Sciatic nerve (tissue), 2 donors: ENCODE data around the gene RCOR2. TPM values are rescaled to one million over a fixed set of nuclear protein-coding genes. Genes with fewer than 3 reads are reported as not detected.

Experiments used
- ATAC-seq: fragments of 200-7000 bp; cut with Tn5 transposase; one replicate; pipeline ENCODE4 v1.9.1; 2020; ENCODE audit warnings: mild to moderate bottlenecking, moderate library complexity
- DNase-seq: peaks from one replicate; pipeline ENCODE4 v3.0.0-alpha.2; 2020; ENCODE audit warnings: low spot score
- intact Hi-C: fragments of 100-400 bp; cut with DNase I; formaldehyde crosslinking; loops from one replicate; pipeline ENCODE4 v1.14.2; 2022
- total RNA-seq: library from RNA; stranded (reverse); fragmentation: NEBNext Ultra II Directional; extraction: Animal tissue kit (Norgen Biotek cat#: 25700); gene quantifications from one replicate; pipeline ENCODE4 v1.2.1, GENCODE V29; 2021
- donor health status: DM: no; HTN: no; CAD: no.
- donor health status: DM: no; HTN: no; CAD: no.

RCOR2 gene
- total RNA-seq, 1 donor from 2014 or later: 0.40 TPM

DNA sequence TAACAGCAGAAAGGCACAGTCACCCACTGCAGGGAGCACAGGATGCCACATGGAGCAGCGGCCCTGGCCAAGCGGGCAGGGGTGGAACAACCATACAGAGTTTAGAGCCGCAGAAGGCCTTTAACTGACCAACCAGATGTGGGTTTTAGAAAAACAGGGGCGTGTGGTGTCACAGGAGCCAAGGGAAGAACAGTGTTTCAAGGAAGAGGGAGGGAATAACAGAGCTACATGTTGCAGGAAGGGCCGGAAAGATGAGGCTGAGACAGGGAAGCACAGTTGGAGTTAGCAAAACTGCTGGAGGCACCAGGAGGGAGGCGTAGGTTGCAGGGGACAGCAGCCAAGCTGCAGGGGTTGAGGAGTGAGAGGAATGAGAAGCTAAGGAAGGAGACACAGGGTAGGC, 14.1 kb upstream of the RCOR2 start:
- no peak for DNase-seq
- intact Hi-C loops: no loop called here
- ATAC-seq: no peak

DNA sequence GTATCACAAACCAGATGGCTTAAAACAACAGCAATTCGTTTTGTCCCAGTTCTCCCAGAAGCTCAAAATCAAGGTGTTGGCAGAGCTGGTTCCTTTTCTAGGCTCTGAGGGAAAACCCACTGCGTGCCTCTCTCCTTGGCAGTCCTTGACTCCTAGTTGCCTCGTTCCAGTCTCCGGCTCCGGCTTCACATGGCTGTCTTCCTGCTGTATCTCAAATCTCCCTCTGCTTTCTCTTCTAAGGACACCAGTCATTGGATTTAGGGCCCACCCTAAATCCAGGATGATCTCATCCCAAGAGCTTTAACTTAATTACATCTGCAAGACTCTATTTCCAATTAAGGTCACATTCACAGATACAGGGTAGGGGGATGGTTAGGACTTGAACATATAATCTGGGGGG, 12.7 kb upstream of the RCOR2 start:
- intact Hi-C loops: no loop called here
- ATAC-seq (no peak), DNase-seq (no peak)

DNA sequence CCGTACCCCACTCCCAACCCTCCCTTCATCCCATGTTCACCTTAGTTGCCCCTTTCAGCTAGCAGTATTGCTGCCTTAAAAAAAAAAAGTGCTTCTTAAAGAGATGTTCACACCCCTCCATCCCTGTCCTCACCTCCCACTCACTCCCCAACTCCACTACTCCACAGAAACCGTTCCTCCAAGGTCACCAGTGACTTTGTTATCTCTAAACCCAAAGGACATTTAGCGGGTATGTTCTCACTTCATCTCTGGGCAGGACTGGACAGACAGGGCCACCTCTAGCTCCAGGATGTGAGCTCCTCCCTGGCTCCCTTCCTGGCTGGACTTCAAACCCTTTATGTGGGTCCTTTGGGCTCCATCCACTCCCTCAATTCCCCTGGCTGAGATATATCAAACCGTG, 6.4 kb upstream of the RCOR2 start:
- intact Hi-C loops: no loop called here

DNA sequence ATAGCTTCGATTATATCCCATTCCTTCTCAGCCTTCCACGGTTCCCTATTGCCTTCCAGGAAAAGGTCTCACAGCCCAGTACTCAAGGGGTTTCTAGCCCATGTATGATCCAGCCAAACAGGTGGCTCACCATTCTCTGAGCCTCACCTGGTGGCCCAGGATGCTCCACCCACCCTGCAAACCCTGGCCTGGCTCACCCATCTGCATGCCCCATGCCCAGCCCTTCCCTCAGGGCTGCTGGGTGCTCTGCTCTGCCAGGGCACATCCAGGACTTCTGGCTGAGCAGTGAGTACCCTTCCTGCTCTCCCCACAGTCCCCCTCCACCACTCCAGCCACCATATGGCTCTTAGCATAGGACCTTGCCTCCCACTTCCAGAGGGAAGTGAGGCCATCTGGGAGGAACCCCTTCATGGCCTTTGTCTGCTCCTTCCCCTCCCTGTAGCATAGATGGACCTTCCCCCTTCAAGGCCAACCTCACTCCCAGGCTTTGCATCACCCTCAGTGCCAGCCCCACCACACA, 5.8 kb upstream of the RCOR2 start:
- ATAC-seq (no peak), DNase-seq (no peak)
- intact Hi-C loops: no loop called here

More for the DNA sequence above, 6.4 kb upstream of the RCOR2 start:
- no peak for ATAC-seq
- no peak for DNase-seq

DNA sequence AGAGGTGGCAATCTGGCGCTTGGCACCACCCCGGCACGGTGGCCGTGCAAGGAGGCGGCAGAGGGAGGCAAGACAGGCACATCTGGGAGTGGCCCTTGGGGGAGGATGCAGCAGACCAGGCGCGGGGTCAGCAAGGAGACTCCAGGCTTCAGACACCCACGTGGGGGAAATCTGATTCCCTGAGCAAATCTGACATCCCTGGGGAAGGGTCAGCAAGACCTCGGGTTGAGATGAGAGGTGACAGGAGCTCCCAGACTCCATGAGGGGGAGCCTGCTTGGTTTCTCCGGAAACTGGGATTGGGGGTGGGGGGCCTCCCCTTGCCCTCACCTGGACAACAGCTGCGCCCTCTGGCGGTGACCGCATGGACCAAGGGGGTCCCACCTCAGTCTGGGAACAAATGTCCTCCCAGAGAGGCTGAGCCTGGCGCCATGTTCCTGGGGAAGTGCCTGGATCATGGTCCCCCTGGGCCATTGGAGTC, 4.0 kb upstream of the RCOR2 start:
- ATAC-seq: no peak
- intact Hi-C loops: no loop called here
- DNase-seq: no peak

DNA sequence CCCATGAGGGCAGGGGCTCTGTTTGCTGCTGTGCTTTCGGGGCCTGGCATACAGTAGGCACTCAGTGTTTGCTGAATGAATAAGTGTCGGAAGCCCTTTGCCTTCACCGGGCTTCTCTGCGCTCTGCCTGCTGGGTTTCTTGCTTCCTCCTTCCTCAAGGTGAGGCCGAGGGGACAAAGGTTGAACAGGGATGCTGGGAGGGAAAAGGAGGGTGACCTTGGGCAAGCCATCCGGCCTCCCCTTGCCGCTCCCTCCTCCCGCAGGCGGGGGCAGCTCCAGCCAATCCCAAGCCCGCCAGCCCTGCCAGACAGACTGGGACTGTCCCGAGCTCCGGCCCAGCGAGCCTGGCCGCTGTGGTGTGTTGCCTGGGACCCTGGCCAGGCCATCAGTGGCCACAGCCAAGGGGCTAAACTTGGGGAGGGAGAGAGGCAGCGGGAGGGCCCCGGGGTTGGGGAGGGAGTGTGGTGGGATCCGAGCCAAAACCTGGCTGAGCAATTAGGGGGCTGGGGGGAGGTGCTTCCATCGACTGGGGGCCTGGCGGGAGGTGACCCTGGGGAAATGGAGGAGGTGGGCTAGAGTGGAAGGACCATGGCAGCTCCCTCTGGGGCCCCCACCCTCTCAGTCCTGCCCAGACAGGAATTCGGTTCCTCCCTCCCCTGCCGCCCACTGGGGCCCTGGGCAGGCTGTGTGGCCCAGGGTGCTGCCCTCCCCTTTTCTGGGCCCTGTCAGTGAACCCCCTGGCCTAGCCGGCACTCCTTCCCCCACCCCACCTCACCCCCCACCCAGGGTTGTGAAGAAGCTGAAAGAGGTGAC, 3.4 kb upstream of the RCOR2 start:
- DNase-seq (peak; percentile 75), ATAC-seq (peak; percentile 72)
- intact Hi-C loops: no loop called here

DNA sequence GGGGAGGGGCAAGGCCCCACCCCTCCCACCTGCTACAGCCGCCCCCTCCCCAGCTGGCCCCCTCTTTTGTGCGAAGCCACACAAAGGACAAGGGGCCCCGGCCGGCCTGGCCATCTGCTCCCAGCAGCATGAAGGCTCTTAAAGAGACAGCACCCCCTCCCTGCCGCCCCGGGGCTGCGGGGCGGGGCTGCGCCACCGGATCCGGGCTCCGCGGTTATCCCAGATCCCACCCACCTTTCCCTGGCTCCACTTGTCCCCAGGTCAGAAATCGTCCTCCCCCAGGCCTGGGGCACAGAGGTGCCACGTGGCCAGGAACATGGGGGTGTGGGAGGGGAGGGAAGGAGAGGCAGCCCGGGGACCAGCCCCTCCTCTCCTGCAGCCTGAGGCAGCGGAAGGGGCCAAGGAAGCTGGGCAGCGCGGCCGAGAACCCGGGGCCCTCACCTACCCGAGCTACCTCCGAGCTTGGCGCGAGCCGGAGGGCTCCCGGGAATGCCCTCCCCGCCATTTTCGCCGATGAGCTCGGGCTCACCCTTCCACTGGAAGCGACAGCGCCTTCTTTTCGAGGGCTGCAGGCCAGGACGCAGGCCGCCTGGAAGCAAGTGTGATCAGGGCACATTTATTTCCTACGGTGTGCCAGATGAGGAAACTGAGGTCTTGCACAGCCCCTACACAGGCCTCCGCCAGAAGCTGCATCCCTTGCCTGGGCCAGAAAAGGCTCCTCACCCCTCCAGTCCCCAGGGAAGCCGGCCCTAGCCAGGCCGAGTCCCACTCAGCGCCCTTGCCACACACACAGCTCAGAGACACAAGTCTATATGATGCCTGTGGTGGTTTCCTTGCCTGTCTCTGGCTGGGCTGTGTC, 2.5 kb upstream of the RCOR2 start:
- ATAC-seq: peak; percentile 48
- no peak for DNase-seq
- intact Hi-C loops: no loop called here

DNA sequence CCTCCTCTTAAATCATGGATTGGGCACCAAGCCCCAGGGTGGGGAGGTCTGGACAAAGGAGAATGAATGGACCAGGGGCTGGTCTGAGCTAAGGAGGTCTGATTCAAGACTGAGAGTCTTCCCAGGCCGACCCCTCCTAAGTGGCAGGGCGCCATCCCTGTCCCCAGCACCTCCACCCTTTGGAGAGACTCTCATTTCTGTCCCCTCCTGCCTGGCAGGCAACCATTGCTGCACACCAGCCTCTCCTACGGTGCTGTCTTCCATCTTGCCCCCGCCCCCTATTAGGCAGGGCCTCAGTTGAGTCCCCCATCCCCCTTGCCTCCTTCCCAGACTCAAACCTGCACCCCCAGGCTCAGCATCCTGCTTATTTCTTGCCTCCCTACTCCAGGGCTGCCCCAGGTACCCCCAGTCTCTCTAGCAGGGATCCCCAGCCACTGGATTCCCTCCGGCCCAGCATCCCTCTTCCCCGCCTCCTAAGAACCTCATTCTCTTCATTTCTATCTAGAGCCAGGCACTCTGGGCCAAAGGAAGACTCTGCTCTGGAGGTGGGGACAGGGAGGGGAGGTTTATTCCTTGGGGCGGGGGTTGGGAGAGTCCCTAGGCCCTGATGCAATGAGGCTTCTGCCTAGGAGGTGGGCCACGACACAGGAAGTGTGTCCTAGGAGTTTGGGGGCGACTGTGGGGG, 1.7 kb upstream of the RCOR2 start:
- intact Hi-C loops: no loop called here
- DNase-seq (no peak), ATAC-seq (peak; percentile 7)

DNA sequence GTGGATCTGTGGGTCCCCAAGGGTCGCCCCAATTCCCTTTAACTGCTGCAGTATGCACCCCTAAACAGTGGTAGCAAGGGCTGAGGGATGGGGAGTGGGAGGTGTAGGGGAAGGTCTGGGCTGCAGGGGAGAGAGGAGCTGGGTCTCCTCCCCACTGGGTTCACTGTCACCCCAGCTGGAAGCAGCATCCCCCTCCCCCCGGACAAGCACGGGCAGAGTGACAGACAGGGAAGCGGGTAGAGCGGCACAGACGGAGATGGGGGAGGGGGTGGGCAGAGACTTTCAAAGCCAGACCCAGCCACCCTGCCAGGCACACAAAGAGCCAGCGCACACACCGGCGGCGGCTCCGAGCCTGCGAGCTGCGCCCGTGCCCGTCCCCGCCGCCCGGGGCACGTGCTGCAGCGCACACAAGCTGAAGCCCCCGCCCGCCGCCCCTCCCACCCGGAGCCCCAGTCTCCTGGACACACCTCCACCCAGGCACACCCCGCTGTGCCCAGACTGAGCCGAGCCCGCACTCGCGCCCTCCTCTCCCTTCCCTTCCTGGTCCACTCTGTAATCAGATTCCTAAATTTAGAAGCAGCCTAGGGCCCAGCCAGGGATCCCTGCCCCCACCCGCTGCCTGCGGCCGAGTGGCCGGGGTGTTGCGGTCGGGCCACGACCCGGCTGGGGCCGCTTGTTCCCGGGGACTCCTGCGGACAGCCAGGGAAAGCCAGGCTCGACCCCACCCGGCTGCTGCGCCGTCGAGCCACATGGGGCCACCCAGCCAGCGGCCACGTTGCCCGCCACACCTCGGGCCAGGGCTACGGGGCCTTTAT, 935 bp upstream of the RCOR2 start:
- intact Hi-C loops: no loop called here
- DNase-seq (no peak), ATAC-seq (peak; percentile 35)

DNA sequence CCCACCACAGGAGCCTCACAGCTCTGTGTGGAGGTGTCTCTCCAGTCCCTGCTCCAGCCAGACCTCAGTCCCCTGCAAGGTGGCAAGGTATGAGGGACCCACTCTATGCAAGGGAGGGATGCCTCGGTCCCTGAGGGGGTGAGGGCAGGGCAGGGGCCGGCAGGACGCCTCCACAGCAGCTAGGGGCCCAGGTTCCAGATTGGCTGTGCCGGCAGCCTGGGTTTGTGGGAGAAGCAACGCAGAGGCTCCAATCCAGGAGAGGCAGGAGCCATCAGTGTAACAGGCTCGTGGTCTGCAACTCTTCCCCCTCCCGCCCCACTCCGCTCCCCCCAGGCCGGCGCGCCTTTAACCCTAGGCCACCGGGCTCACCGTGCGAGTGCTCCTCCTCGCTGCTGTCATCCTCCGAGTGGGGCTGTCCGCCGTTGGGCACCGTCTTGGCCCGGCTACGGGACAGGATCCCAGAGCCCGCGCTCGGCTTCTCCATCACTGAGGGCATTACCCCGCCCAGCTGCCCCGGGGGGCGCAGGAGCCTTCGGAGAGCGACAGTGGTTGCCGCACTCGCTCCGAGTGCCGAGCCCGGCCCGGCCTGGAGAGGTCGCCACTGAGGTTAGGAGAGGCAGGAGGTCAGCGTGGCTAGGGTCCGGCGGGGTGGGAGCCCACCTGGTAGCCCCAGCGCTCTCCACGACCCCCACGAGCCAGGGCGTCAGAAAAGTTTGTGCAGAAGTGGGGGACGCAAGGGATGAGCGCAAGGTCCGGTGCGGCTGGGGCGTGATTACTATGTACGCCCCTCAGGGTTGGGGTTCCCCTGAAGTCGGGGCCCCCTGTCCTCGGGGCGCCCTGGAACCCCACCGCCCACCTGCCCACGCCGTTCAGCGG, 765 bp downstream of the RCOR2 start:
- intact Hi-C loops: no loop called here
- no peak for DNase-seq
- no peak for ATAC-seq

DNA sequence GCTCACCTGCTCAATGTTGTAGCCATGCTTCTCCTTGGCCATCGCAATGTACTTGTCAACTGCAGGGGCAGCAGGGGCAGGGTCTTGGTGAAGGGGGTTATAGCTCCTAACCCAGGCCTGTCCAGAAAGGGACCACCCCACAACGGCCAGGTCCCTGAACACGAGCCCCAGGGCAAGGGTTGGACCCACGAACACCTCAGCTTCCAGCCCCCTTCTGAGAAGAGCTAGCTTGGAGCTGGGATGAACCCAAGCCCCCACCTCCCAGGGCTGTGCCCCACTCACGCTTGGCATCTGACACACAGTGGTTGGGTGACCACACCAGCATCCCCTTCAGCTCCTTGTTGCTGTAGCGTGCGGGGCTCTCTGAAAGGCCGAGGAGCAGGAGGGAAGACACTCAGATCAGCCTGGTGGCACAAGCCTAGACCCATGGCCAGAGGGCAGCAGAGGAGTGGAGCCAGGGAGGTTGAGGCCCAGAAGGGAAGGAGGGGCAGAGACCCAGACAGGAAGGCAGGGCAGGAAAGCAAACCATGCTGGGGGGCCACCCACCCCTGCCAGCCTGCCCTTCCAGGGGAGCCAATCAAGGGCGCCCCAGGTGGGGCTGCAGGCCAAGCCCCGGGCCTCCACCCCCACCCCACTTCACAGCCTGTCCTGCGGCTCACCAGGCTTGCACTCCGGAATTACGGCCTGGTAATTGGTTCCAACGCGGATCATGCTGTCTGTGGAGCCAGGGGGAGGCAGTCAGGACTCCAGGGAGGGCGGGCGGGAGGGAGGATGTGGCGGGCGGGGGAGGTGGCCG, 1.9 kb downstream of the RCOR2 start:
- intact Hi-C loops: no loop called here
- DNase-seq: no peak
- no peak for ATAC-seq

DNA sequence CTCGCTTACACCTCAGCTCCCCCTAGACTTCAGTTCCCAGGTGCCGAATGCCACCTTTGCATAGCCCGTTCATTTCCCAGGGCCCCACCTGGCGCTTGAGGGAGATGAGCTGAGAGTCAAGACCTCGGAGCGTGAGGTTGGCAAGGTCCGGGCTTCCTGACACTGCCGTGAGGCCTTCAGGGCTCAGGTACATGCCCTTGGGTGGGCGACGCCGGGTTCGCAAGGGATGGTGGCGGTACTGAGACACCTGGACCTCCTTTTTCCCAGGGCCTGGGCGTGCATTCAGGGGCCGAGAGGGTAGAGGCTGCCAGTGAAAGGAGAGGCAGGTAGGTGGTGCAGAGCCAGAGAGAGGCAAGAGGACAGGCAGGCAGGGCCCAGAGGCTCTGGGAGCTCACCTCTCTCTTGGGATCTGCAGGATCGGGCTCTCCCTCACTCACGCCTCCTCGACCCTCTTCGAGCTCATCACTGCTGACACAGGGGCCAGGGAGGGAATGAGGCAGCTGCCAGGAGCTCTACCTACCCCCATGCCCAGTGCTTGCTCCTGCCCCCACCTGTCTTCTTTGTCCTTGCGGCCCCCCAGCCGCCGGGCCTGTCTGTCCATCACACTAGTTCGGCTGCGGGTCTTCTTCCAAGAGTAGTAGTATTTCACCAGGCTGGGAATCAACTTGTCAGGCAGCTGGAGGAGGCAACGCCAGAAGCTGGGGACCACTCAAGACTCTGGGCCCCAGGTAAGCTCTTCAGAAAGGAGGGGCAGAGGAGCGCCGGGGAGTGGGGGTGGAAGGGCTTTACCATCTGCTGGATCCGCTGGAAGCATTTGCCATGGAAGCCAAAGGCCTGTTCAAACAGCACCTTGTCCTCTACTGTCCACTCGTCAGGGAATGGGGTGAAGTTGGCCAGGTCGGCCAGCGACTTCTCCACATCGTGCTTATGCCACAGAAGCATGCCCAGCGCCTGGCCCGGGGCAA, 2.8 kb downstream of the RCOR2 start:
- ATAC-seq (no peak), DNase-seq (no peak)
- intact Hi-C loops: no loop called here

DNA sequence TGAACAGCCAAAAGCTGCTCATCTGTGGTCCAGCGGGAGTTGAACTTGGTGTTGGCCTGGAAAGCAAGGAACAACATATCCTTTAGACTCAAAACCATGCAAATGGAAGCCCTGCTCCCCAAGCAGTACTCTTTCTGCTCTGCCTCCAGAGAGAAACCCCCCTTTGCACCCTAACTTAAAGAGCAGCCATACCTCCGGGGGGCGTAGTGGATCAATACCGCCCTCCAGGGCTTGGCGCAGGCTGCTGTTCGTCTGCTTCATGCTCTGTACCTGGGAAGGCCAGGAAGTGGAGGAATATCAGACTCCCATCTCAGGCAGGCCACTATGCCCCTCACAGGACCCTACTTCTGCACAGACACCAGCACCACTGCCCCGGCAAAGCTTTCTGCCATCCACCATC, 4.3 kb downstream of the RCOR2 start:
- intact Hi-C loops: no loop called here
- no peak for DNase-seq
- ATAC-seq: no peak

DNA sequence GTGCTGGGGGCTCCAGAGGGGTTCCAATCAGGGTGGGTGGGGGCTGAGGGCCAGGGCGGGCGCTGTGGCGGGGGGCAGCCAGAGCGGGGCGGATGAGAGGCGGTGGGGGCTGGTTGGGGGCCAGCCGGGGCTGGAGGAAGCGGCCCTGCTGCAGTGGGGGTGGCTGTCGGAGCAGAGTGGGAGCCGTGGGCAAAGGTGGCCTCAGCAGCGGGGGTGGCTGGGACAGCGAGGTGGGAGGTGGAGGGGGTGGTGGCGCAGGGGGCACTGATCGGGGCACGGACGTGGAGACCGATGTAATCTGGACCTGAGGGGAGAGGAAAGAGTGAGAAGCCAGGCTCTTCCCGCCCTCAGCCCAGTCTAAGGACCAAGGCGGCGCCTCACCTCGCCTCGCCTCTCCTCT, 5.1 kb downstream of the RCOR2 start:
- ATAC-seq (no peak), DNase-seq (no peak)
- intact Hi-C loops: no loop called here

DNA sequence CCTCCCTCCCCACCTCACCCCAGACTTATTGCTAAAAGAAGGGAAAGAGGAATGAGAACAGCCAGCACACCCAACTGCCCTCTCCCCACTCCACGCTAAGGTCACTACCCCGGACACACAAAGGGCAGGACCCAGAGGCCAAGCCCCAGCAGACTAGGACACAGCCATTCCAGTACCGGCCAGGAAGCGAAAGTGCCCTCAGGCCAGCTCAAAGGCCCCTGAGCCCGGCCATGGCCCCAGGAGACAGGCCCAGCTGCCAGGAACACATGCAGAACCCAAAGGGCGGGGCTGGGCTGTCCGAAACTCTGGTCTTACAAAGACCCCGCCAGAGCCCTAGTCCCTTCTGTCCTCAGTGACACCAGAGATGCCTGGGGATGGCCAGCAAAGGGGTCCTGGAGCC, 5.5 kb downstream of the RCOR2 start:
- intact Hi-C loops: no loop called here
- DNase-seq (no peak), ATAC-seq (no peak)

DNA sequence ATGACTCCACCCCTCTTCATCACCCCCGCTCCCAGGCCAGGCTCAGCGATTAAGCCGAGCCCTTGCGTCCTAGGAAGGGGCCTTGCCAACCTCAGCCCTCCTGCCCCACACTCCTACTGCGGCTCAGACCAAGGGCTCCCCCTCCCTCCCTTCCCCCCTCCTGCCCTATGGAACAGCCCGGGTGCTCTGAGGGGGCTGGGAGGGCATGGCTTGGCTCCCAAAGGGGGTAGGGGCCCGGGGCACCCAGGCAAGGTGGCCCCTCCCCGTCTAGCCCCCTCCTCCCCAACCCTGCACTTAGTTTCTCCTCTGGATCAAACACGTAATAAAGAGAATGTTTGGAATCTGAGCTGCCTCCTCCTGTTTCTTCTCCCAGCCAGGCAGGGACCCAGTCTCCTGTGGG, 6.3 kb downstream of the RCOR2 start:
- intact Hi-C loops: no loop called here
- ATAC-seq (no peak), DNase-seq (no peak)
